ENCODE results near the gene ANAPC13.

Gene ANAPC13

DNA sequence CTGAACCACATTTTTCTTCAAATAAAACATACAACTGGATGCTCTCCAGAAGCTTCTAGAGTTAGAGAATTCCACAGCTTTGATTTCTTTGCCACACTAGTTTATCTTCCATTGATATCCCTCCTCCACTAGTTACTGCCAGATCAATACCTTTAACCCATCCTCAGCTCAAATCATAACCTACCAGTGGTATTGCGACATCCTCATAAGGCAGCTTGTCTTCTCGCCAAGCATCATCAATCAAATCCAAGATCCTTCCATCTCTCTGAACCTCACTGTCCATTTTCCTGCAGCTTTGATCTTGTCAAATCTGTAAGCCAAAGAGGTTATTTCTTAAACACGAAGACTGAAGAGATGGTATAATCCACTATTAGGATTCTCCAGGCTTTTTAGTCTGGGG lies 3.2 kb downstream of the ANAPC13 start:
- TF ChIP-seq, protein P1, sequence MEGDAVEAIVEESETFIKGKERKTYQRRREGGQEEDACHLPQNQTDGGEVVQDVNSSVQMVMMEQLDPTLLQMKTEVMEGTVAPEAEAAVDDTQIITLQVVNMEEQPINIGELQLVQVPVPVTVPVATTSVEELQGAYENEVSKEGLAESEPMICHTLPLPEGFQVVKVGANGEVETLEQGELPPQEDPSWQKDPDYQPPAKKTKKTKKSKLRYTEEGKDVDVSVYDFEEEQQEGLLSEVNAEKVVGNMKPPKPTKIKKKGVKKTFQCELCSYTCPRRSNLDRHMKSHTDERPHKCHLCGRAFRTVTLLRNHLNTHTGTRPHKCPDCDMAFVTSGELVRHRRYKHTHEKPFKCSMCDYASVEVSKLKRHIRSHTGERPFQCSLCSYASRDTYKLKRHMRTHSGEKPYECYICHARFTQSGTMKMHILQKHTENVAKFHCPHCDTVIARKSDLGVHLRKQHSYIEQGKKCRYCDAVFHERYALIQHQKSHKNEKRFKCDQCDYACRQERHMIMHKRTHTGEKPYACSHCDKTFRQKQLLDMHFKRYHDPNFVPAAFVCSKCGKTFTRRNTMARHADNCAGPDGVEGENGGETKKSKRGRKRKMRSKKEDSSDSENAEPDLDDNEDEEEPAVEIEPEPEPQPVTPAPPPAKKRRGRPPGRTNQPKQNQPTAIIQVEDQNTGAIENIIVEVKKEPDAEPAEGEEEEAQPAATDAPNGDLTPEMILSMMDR (conservative IDR thresholded peaks at IDR 0.05), result no peak

DNA sequence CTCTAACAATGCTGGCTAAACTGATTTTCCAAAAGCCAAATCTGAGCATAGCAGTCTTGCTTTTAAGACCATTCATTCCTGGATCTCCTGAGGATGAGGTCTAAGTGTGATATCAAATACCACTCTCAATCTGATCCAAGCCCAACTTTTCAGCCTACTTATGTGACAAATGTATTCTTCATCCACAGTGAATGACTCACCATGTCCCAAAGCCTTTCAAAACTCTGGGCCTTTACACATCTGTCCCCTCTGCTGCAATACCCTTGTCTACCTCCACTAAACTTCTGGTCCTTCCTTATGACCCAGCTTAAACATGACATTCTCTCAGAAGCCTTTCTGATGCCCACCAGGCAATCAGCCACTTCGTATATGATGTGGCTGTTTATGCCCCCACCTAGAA lies 4.6 kb downstream of the ANAPC13 start:
- TF ChIP-seq, protein P1 (conservative IDR thresholded peaks at IDR 0.05), result no peak
- H3K27ac ChIP-seq, result no peak overlapping the region

More for the DNA sequence above, 3.2 kb downstream of the ANAPC13 start:
- no peak overlapping the region for H3K27ac ChIP-seq

DNA sequence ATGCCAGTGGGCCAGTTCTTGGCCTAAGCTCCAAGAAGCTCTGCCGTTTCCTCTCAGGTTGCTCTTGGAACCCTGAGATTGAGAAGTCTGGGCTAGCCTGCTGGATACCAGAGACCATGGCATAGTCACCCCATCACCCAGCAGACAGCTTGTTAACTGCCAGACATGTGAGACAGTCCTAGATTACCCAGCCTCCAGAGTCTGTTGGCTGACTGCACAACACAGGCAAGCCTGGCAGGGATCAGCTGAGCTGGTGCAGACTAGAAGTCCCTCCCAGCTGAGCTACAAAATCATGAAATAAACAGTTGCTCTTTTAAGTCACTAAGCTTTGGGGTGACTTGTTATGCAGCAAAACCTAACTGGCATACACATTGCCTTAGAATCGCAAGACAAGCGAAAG lies 5.2 kb downstream of the ANAPC13 start:
- no peak overlapping the region for H3K27ac ChIP-seq
- TF ChIP-seq, protein P1 (conservative IDR thresholded peaks at IDR 0.05), result no peak

DNA sequence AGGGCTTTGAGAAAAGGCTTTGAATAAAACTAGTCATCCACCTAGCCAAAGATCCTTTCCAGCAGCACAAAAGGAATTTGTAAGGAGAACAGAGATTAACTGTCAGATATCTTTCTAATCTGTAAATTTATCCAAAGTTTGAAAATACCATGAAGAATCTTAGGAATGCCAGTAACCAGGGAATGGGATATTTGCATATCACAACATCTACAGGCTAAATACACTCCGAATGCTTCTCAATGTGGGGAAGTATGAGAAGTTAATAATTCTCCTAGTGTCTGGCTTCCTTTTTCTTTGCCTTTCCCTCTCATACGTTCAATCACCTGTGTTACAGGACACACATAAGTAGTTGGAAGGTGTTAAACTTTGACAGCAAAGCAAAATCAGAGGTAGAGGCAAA lies 7.8 kb downstream of the ANAPC13 start:
- TF ChIP-seq, protein P1 (conservative IDR thresholded peaks at IDR 0.05), result no peak
- H3K27ac ChIP-seq, result no peak overlapping the region

DNA sequence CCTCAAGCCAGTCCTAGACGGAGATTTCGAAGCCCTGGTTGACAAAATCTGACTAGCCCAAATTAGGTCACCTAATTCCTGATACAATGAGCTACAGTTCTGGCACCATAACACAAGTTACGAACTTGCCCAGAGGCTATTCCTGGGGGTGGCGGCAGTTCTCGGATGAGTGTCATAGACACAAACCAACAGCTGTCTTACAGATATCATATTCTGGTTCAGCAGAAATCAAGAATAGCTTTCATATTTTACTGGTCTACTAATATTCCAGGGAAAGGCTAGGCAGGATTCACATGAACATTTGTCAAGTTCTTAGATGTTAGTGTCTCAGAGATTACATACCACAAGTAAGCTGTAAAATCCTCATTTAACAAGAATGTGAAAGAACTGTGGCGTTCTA lies 8.8 kb downstream of the ANAPC13 start:
- no peak overlapping the region for H3K27ac ChIP-seq
- TF ChIP-seq, protein P1 (conservative IDR thresholded peaks at IDR 0.05), result no peak

DNA sequence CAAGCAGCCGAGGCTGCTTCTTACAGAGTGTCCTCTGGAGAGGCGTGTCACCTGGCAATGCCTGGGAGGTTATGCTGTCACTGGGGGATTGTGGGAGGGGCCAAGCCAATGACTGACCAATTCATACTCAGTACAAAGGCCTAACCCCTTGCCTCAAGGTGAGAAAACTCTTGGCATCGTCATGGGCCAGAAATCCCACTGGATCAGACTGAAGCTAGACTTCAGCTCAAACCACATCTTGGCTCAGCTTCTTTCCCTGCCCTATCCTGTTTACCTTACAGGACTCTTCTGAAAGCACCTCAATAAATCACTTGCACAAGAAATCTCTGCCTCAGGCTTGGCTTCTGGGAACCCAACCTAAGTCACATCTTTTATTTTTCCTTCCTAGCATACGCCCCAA lies 9.5 kb downstream of the ANAPC13 start:
- TF ChIP-seq, protein P1 (conservative IDR thresholded peaks at IDR 0.05), result no peak

DNA sequence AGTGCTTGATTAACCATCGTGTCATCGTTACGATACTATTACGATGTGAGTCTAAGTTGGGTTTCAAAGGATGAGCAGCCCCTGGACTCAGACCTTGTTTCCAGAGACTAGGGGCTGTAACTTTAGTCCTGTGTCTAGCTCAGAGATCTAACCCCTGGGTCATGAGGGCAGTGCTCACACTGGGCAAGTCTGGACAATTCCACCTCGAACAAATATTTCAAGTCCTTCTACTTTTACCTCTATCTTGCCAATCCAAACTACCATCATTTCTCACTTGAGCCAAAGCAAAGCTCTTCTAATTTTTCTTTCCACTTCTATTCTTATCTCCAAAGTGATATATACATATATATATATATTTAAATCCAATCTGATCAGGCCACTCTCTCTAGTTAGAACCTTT lies 10.8 kb downstream of the ANAPC13 start:
- TF ChIP-seq, protein P1 (conservative IDR thresholded peaks at IDR 0.05), result no peak
- no peak overlapping the region for H3K27ac ChIP-seq

More for the DNA sequence above, 9.5 kb downstream of the ANAPC13 start:
- no peak overlapping the region for H3K27ac ChIP-seq
